Mesendoderm (in vitro differentiated cells): ENCODE data around the gene BET1.

ENCODE experiments used
- DNase-seq: peaks from one replicate; pipeline ENCODE4 v3.0.0; 2013
- H2AK5ac ChIP-seq: 2 replicates; pipeline ENCODE4 v1.6.1; 2013; ENCODE audit warnings: low read length, inconsistent platforms
- H2BK120ac ChIP-seq: 2 replicates; pipeline ENCODE4 v1.6.1; 2013; ENCODE audit warnings: low read depth, mild to moderate bottlenecking, low read length, moderate library complexity, mixed read lengths
- H2BK15ac ChIP-seq: replicated peaks from 2 replicates; pipeline ENCODE4 v1.6.1; 2013; ENCODE audit warnings: low read depth, mild to moderate bottlenecking, moderate library complexity
- H2BK5ac ChIP-seq: 2 replicates; pipeline ENCODE4 v1.6.1; 2013; ENCODE audit warnings: low read length, inconsistent platforms
- H3K18ac ChIP-seq: 2 replicates; pipeline ENCODE4 v1.6.1; 2013; ENCODE audit warnings: mild to moderate bottlenecking, low read length, mixed read lengths
- H3K23ac ChIP-seq: one replicate; pipeline ENCODE4 v1.6.1; 2013; ENCODE audit warnings: low read length
- H3K27ac ChIP-seq: 2 replicates; pipeline ENCODE4 v1.5.1; 2013; ENCODE audit warnings: low read depth, mild to moderate bottlenecking, inconsistent platforms, low read length, moderate library complexity
- H3K27me3 ChIP-seq: 2 replicates; pipeline ENCODE4 v1.6.1; 2013; ENCODE audit warnings: low read length, control low read depth, mild to moderate bottlenecking, inconsistent platforms; ENCODE audit not compliant: insufficient read depth, poor library complexity
- H3K36me3 ChIP-seq: 2 replicates; pipeline ENCODE4 v1.6.1; 2013; ENCODE audit warnings: low read length, inconsistent platforms; ENCODE audit not compliant: control insufficient read depth, insufficient read depth
- H3K4ac ChIP-seq: one replicate; pipeline ENCODE4 v1.6.1; 2013; ENCODE audit warnings: low read depth, mild to moderate bottlenecking, low read length, moderate library complexity
- H3K4me1 ChIP-seq: 2 replicates; pipeline ENCODE4 v1.6.1; 2013; ENCODE audit warnings: low read depth, low read length, inconsistent platforms; ENCODE audit not compliant: control insufficient read depth
- H3K4me2 ChIP-seq: 2 replicates; pipeline ENCODE4 v1.6.1; 2013; ENCODE audit warnings: low read length
- H3K4me3 ChIP-seq: 2 replicates; pipeline ENCODE4 v1.5.1; 2013; ENCODE audit warnings: mild to moderate bottlenecking, low read length
- H3K56ac ChIP-seq: one replicate; pipeline ENCODE4 v1.6.1; 2013; ENCODE audit warnings: low read length
- H3K79me1 ChIP-seq: 2 replicates; pipeline ENCODE4 v1.6.1; 2013; ENCODE audit warnings: low read length, inconsistent platforms
- H3K79me2 ChIP-seq: 2 replicates; pipeline ENCODE4 v1.6.1; 2013; ENCODE audit warnings: mild to moderate bottlenecking, low read length; ENCODE audit not compliant: control insufficient read depth, insufficient read depth
- H3K9ac ChIP-seq: 2 replicates; pipeline ENCODE4 v1.6.1; 2013; ENCODE audit warnings: low read length, inconsistent platforms
- H4K5ac ChIP-seq: one replicate; pipeline ENCODE4 v1.6.1; 2013; ENCODE audit warnings: low read length
- H4K8ac ChIP-seq: one replicate; pipeline ENCODE4 v1.6.1; 2013; ENCODE audit warnings: low read depth, mild to moderate bottlenecking, control low read depth, low read length, moderate library complexity
- WGBS: extraction: QIAGEN DNeasy Blood & Tissue Kit; methylation state at CpG from one replicate; pipeline ENCODE4 v1.1.7; 2013; ENCODE audit warnings: low lambda C conversion rate, missing lambda C conversion rate; ENCODE audit not compliant: insufficient coverage; ENCODE audit errors: extremely low coverage; 5-methylcytosine and 5-hydroxymethylcytosine counted together

The BET1 gene

DNA sequence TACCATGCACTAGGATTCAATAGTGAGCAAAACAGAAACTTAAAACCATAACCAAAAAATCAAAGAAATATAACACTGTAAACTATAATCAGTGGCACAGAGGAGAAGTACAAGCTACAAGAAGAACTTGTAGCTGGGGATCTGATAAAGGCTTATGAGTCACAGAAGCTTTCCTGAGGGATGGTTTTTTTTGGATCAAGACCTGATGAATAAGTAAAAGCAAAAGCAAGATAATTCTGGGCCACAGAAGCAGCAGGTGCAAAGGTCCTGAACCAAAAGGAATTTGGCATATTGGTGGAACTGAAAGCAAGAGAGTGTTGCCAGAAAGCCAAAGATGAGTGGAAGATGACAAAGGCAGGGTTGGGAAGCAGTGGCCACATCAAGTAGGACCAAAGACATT, 37.4 kb upstream of the BET1 start:
- Histone ChIP-seq H2BK15ac (no peak overlapping the region), H3K4me1 (no peaks in the 10 kb centered on the region), H3K79me1 (no peaks in the 10 kb centered on the region), H3K18ac (no peak overlapping the region), H3K23ac (no peak overlapping the region), H3K4me3 (no peak overlapping the region), H3K4me2 (no peak overlapping the region), H4K5ac (no peak overlapping the region), H3K9ac (no peak overlapping the region), H4K8ac (no peak overlapping the region), H3K27ac (no peak overlapping the region), H3K36me3 (no peaks in the 10 kb centered on the region), H3K79me2 (no peaks in the 10 kb centered on the region), H3K27me3 (no peaks in the 10 kb centered on the region), H2AK5ac (no peak overlapping the region), H2BK5ac (no peak overlapping the region), H2BK120ac (no peak overlapping the region), H3K56ac (no peak overlapping the region), H3K4ac (no peak overlapping the region)
- DNase-seq: no peak

DNA sequence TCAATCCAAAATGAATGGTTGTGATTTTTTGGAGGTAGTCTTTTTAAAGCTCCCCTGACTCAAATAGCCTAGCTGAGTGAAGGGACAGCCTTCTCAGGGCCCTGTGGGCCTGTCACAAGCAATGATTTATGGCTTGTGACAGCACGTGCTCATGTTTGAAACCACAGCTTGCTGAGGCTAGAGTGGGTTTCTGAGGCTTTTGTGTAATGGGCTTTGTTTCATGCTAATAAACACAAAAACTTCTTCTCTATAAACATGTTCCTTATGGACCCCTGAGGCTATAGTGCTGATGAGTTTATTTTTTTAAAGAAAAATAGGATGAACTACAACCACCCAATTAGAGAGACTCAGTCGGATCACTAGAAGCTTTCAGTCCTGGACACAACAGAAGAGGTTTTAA, 36.1 kb upstream of the BET1 start:
- no CpG with 5 or more reads among the region's 2 CpGs for WGBS
- Histone ChIP-seq H3K18ac (peak overlapping the region; percentile 90), H3K36me3 (no peaks in the 10 kb centered on the region), H4K8ac (no peak overlapping the region), H3K79me2 (no peaks in the 10 kb centered on the region), H3K4ac (peak overlapping the region; percentile 68), H2BK120ac (no peak overlapping the region), H3K23ac (no peak overlapping the region), H2BK5ac (no peak overlapping the region), H3K56ac (no peak overlapping the region), H3K4me3 (no peak overlapping the region), H3K4me1 (peaks cover 2% of the 10 kb centered on the region), H3K27me3 (no peaks in the 10 kb centered on the region), H3K4me2 (no peak overlapping the region), H2AK5ac (no peak overlapping the region), H3K79me1 (no peaks in the 10 kb centered on the region), H3K27ac (no peak overlapping the region), H4K5ac (no peak overlapping the region), H3K9ac (no peak overlapping the region), H2BK15ac (no peak overlapping the region)
- DNase-seq: no peak

DNA sequence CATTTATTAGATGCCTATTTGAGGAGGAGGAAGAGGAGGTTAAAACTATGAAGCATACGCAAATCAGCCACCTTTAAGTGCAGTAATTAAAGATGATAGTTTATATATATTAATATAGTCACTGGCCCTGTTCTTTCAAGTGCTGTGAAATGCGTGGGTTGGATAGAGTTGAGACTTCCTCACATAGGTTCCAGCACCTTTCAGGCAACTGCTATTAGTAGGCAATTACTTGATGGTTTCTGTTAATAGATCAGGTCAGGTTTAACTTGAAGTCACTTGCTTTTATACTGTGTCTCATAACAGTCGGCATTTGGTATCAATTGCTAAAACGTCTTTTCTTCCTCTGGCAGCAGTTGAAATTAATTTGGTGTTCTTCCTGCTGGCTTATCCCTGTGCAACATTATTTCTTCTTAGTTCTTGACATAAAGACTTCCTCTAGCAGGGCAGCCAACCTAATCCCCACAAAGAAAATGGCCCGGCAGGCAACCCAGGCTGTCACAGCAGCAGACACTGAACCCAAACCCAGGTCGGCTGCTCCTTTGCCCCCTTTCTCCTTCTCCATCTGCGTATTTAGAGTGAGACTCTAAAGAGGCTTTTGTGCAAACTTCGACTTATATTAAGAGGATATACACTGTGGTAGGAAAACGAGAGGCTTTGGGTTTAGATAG, 35.3 kb upstream of the BET1 start:
- H3K36me3 ChIP-seq: no peaks in the 10 kb centered on the region
- H3K79me2 ChIP-seq: no peaks in the 10 kb centered on the region
- no peak for DNase-seq
- H3K56ac ChIP-seq: no peak overlapping the region
- H3K9ac ChIP-seq: no peak overlapping the region
- no peak overlapping the region for H4K5ac ChIP-seq
- H2AK5ac ChIP-seq: no peak overlapping the region
- no peak overlapping the region for H2BK5ac ChIP-seq
- peaks cover 2% of the 10 kb centered on the region for H3K4me1 ChIP-seq
- H3K23ac ChIP-seq: no peak overlapping the region
- no peak overlapping the region for H3K4ac ChIP-seq
- no peak overlapping the region for H3K4me2 ChIP-seq
- no peaks in the 10 kb centered on the region for H3K79me1 ChIP-seq
- peak overlapping the region; percentile 18 for H3K18ac ChIP-seq
- no CpG with 5 or more reads among the region's 9 CpGs for WGBS
- no peaks in the 10 kb centered on the region for H3K27me3 ChIP-seq
- no peak overlapping the region for H2BK15ac ChIP-seq
- no peak overlapping the region for H4K8ac ChIP-seq
- H3K4me3 ChIP-seq: no peak overlapping the region
- H3K27ac ChIP-seq: no peak overlapping the region
- H2BK120ac ChIP-seq: no peak overlapping the region

DNA sequence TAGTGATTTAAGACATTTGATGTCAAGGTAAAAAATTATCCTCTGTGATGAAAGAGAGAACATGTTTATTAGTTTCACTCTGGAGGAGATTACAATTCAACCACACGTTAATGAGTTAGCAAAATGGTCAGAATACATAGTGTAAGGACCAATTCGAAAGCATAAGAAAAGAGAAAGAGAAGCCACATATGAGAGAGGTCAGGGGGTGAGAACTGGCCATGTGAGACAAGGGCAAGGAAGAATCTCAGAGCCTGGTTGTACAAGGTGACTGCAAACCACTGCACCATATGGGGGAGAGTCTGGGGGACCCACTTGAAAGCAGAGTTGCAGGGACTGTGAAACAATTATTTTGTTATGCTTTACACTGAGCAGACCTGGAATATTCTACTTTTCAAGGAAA, 27.7 kb upstream of the BET1 start:
- Histone ChIP-seq H3K27ac (peak overlapping the region; percentile 11), H3K4me3 (no peak overlapping the region), H3K9ac (no peak overlapping the region), H3K4ac (no peak overlapping the region), H3K4me1 (peaks cover 2% of the 10 kb centered on the region), H3K18ac (no peak overlapping the region), H4K5ac (peak overlapping the region; percentile 17), H3K23ac (no peak overlapping the region), H3K79me1 (no peaks in the 10 kb centered on the region), H3K56ac (no peak overlapping the region), H3K4me2 (no peak overlapping the region), H3K79me2 (no peaks in the 10 kb centered on the region), H4K8ac (no peak overlapping the region), H3K36me3 (no peaks in the 10 kb centered on the region), H3K27me3 (no peaks in the 10 kb centered on the region), H2BK5ac (no peak overlapping the region), H2AK5ac (peak overlapping the region; percentile 61), H2BK15ac (no peak overlapping the region), H2BK120ac (no peak overlapping the region)
- DNase-seq: no peak
- no CpG with 5 or more reads among the region's 2 CpGs for WGBS

DNA sequence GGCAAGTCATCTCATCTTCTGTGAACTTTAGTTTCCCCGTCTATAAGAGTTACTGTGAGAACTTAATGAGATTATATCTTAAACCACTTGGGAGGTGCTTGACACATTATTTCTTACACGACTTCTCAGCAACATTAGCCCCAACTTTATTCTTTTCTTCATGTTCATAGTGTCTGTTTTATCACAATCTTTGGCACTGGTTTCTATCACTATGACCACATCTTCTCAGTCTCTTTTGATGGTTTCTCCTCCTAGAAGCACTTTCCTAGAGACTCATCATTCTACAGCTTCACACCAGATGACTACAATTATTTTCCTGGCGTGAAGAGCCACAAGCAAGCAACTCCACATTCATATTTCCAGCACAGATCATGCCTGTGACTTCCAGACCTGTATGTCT, 26.5 kb upstream of the BET1 start:
- no peak overlapping the region for H4K5ac ChIP-seq
- H3K27me3 ChIP-seq: no peaks in the 10 kb centered on the region
- H3K4me2 ChIP-seq: no peak overlapping the region
- H3K4me3 ChIP-seq: no peak overlapping the region
- no peak overlapping the region for H2AK5ac ChIP-seq
- H3K4me1 ChIP-seq: no peaks in the 10 kb centered on the region
- H3K79me2 ChIP-seq: no peaks in the 10 kb centered on the region
- H3K9ac ChIP-seq: no peak overlapping the region
- H4K8ac ChIP-seq: no peak overlapping the region
- H2BK5ac ChIP-seq: peak overlapping the region; percentile 7
- H3K4ac ChIP-seq: no peak overlapping the region
- no peak overlapping the region for H2BK15ac ChIP-seq
- no peak overlapping the region for H3K23ac ChIP-seq
- H3K56ac ChIP-seq: no peak overlapping the region
- H3K18ac ChIP-seq: no peak overlapping the region
- WGBS: no CpG with 5 or more reads among the region's 3 CpGs
- no peak overlapping the region for H2BK120ac ChIP-seq
- DNase-seq: no peak
- no peaks in the 10 kb centered on the region for H3K36me3 ChIP-seq
- no peak overlapping the region for H3K27ac ChIP-seq
- H3K79me1 ChIP-seq: no peaks in the 10 kb centered on the region

DNA sequence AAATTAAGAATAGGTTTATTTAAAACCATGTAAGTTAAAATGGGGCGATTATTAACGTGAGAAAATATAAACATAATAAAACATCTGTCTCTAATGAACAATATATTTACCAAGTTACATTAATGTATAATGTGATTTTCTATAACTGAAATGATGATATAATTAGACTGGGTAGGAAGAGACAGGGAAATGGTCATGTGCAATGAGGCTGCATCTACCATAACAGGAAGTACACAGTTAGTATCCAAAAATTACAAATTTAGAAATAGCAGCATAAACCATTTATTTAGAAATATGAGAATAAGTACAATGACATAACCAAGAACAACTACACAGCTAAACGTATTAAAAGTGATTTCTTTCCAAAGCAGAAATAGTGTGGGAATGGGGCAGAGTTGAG, 25.8 kb upstream of the BET1 start:
- no peak overlapping the region for H3K4ac ChIP-seq

More for the DNA sequence above, 25.8 kb upstream of the BET1 start:
- DNase-seq: no peak
- no peak overlapping the region for H3K27ac ChIP-seq
- no peak overlapping the region for H3K9ac ChIP-seq
- no peaks in the 10 kb centered on the region for H3K79me2 ChIP-seq
- H2AK5ac ChIP-seq: no peak overlapping the region
- H4K8ac ChIP-seq: no peak overlapping the region
- no peaks in the 10 kb centered on the region for H3K4me1 ChIP-seq
- no peak overlapping the region for H3K56ac ChIP-seq
- no peak overlapping the region for H3K4me3 ChIP-seq
- no peak overlapping the region for H3K18ac ChIP-seq
- no peak overlapping the region for H2BK120ac ChIP-seq
- no peaks in the 10 kb centered on the region for H3K27me3 ChIP-seq
- WGBS: no CpG with 5 or more reads among the region's 3 CpGs
- H2BK15ac ChIP-seq: no peak overlapping the region
- no peaks in the 10 kb centered on the region for H3K36me3 ChIP-seq
- no peaks in the 10 kb centered on the region for H3K79me1 ChIP-seq
- no peak overlapping the region for H4K5ac ChIP-seq
- no peak overlapping the region for H2BK5ac ChIP-seq
- H3K23ac ChIP-seq: no peak overlapping the region
- no peak overlapping the region for H3K4me2 ChIP-seq
